ENCODE data around the gene P2RY6. TPM values are rescaled to one million over a fixed set of nuclear protein-coding genes. Genes with fewer than 3 reads are reported as not detected.

P2RY6 gene
- total RNA-seq, 4 donors from 2014 or later, result 0.93 to 4.0 (median 2.8) TPM

DNA sequence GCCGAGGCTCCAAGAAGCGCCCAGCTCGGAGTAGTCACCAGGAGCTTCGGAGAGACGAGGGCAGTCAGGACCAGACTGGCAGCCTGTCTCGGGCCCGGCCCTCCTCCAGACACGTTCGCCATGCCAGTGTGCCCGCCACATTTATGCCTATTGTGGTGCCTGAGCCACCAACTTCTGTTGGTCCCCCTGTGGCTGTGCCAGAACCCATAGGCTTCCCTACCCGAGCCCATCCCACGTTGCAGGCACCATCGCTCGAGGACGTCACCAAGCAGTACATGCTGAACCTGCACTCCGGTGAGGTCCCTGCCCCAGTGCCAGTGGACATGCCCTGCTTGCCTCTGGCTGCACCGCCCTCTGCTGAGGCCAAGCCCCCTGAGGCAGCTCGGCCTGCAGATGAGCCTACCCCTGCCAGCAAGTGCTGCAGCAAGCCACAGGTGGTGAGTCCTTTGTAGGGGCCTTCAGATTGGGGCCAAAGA, 39.3 kb downstream of the P2RY6 start:
- peaks cover 73 to 74% of the 10 kb centered on the region in 2 donors for H3K4me1 ChIP-seq
- H3K4me3 ChIP-seq (replicated peaks in 1 of 3), result peak overlapping the region in 1 of 3 donors; percentile 61
- peak overlapping the region; percentile 97 to 99 (median 98) for H3K27ac ChIP-seq
- DNase-seq, result peak in 1 of 2 donors; percentile 39
- 80% methylated on average over 13 of the region's 18 CpGs; no CpG with 5 or more reads in 1 of the 2 donors for whole genome bisulfite sequencing, 2 donors
- no peak for TF ChIP-seq POLR2A (IDR thresholded peaks at IDR 0.05)
- TF ChIP-seq, protein P1, sequence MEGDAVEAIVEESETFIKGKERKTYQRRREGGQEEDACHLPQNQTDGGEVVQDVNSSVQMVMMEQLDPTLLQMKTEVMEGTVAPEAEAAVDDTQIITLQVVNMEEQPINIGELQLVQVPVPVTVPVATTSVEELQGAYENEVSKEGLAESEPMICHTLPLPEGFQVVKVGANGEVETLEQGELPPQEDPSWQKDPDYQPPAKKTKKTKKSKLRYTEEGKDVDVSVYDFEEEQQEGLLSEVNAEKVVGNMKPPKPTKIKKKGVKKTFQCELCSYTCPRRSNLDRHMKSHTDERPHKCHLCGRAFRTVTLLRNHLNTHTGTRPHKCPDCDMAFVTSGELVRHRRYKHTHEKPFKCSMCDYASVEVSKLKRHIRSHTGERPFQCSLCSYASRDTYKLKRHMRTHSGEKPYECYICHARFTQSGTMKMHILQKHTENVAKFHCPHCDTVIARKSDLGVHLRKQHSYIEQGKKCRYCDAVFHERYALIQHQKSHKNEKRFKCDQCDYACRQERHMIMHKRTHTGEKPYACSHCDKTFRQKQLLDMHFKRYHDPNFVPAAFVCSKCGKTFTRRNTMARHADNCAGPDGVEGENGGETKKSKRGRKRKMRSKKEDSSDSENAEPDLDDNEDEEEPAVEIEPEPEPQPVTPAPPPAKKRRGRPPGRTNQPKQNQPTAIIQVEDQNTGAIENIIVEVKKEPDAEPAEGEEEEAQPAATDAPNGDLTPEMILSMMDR (IDR thresholded peaks at IDR 0.05), result no peak
- H3K9me3 ChIP-seq, result no peaks in the 10 kb centered on the region
- H3K36me3 ChIP-seq, result no peaks in the 10 kb centered on the region
- intact Hi-C loops (cut with DNase I), result no loop called here
- H3K27me3 ChIP-seq, result no peaks in the 10 kb centered on the region

- Histone ChIP-seq H3K9me3 (no peaks in the 10 kb centered on the region), H3K4me1 (peaks cover 76 to 77% of the 10 kb centered on the region in 2 donors), H3K36me3 (no peaks in the 10 kb centered on the region), H3K4me3 (replicated peaks in 1 of 3) (peak overlapping the region in 1 of 3 donors; percentile 61), H3K27me3 (no peaks in the 10 kb centered on the region), H3K27ac (peak overlapping the region; percentile 97 to 99 (median 98))
- no peak for DNase-seq
- TF ChIP-seq POLR2A (IDR thresholded peaks at IDR 0.05), result no peak
- TF ChIP-seq, protein P1 (IDR thresholded peaks at IDR 0.05), result no peak
- intact Hi-C loops (cut with DNase I), result no loop called here
- WGBS, 2 donors, result 81 to 82% methylated on average over 2 of the region's 2 CpGs
Measured at GRCh38 chr11:73312036-73312435, 39.9 kb downstream of the P2RY6 start.

GRCh38 chr11:73312851-73313327, 40.8 kb downstream of the P2RY6 start:
- no peaks in the 10 kb centered on the region for H3K27me3 ChIP-seq
- no peaks in the 10 kb centered on the region for H3K9me3 ChIP-seq
- H3K4me1 ChIP-seq, result peaks cover 84% of the 10 kb centered on the region in 2 donors
- 65 to 71% methylated on average over 6 of the region's 6 CpGs for WGBS, 2 donors
- peak overlapping the region; percentile 97 to 99 (median 98) for H3K27ac ChIP-seq
- H3K36me3 ChIP-seq, result no peaks in the 10 kb centered on the region
- intact Hi-C loops (cut with DNase I), result no loop called here
- peak overlapping the region in 1 of 3 donors; percentile 61 for H3K4me3 ChIP-seq (replicated peaks in 1 of 3)
- DNase-seq, result no peak
- no peak for TF ChIP-seq POLR2A (IDR thresholded peaks at IDR 0.05)
- TF ChIP-seq, protein P1 (IDR thresholded peaks at IDR 0.05), result no peak

DNA sequence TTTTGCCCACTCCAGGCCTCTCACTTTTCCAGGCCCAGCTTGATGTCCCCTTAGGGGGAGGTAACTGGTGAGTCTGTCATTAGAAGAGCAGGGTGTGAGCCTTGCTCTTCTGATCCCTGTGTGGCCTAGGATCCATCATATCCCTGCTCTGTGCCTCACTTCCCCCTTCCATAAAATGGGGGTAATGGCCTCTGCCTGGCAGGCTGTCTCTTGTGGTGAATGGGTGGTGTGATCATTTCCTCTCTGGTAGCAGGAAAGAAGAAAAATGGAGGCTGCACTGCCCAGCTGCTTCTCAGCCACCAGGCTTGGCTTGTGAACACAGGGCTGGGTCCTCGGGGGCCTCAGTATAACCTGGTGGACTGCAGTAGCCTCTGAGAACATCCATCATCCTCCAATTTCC, 41.5 kb downstream of the P2RY6 start:
- peak overlapping the region in 1 of 3 donors; percentile 61 for H3K4me3 ChIP-seq (replicated peaks in 1 of 3)
- no peaks in the 10 kb centered on the region for H3K27me3 ChIP-seq
- no peak for DNase-seq
- no peaks in the 10 kb centered on the region for H3K9me3 ChIP-seq
- no peaks in the 10 kb centered on the region for H3K36me3 ChIP-seq
- peak overlapping the region; percentile 97 to 99 (median 98) for H3K27ac ChIP-seq
- intact Hi-C loops (cut with DNase I), result no loop called here
- peaks cover 89 to 92% of the 10 kb centered on the region in 2 donors for H3K4me1 ChIP-seq
- no peak for TF ChIP-seq POLR2A (IDR thresholded peaks at IDR 0.05)
- TF ChIP-seq, protein P1 (IDR thresholded peaks at IDR 0.05), result no peak
- WGBS, 2 donors, result 50 to 56% methylated on average over 1 of the region's 1 CpG

GRCh38 chr11:73314117-73314961, 42.2 kb downstream of the P2RY6 start:
- Histone ChIP-seq H3K36me3 (no peaks in the 10 kb centered on the region), H3K4me1 (peaks cover 92 to 99% of the 10 kb centered on the region in 2 donors), H3K27me3 (no peaks in the 10 kb centered on the region), H3K4me3 (replicated peaks in 1 of 3) (peak overlapping the region in 1 of 3 donors; percentile 7), H3K27ac (peak overlapping the region; percentile 97 to 99 (median 98)), H3K9me3 (no peaks in the 10 kb centered on the region)
- intact Hi-C loops (cut with DNase I), result no loop called here
- peak in 1 of 2 donors; percentile 28 for TF ChIP-seq POLR2A (IDR thresholded peaks at IDR 0.05)
- TF ChIP-seq, protein P1 (IDR thresholded peaks at IDR 0.05), result no peak
- peak; percentile 84 to 88 for DNase-seq
- WGBS, 2 donors, result 59 to 61% methylated on average over 10 of the region's 11 CpGs

Data from thyroid gland (tissue), 4 donors.